ENCODE measurements around the gene IL36B. TPM values are rescaled to one million over a fixed set of nuclear protein-coding genes. Genes with fewer than 3 reads are reported as not detected.

The IL36B gene
- total and polyA plus RNA-seq, 10 donors, result not detected

GRCh38 chr2:113060396-113060795 lies 7.7 kb upstream of the IL36B start:
- Histone ChIP-seq H3K4me3 (no peak overlapping the region), H3K27me3 (replicated peaks in 1 of 7) (peaks cover 0 to 20% (median 0%) of the 10 kb centered on the region in 7 donors), H3K36me3 (no peaks in the 10 kb centered on the region), H3K27ac (no peak overlapping the region), H3K9me3 (peaks cover 0 to 11% (median 5%) of the 10 kb centered on the region in 8 donors), H3K4me1 (no peaks in the 10 kb centered on the region)
- intact Hi-C loops (cut with DNase I; ENCODE audit: low total_unique reads), result no loop called here
- WGBS, 5 donors, result 71 to 89% (median 77%) methylated on average over 4 of the region's 4 CpGs
- no peak for DNase-seq
- TF ChIP-seq POLR2AphosphoS5 (IDR thresholded peaks at IDR 0.05), result no peak
- no peak for TF ChIP-seq CTCF (IDR thresholded peaks at IDR 0.05 in 8 of 11, conservative IDR thresholded peaks at IDR 0.05 in 3 of 11)
- TF ChIP-seq POLR2A (IDR thresholded peaks at IDR 0.05), result no peak

GRCh38 chr2:113058998-113059960 lies 6.6 kb upstream of the IL36B start, which contains the start of gene IL36RN:
IL36RN (plus strand) TSS chr2:113059198; CDS start chr2:113059439, 241 bp downstream.
- no peak within 1 kb of the TSS for H3K4me3 ChIP-seq
- peaks cover 0 to 22% (median 16%) of the 10 kb centered on the region in 8 donors for H3K9me3 ChIP-seq
- H3K27me3 ChIP-seq (replicated peaks in 1 of 7), result peaks cover 0 to 20% (median 0%) of the 10 kb centered on the region in 7 donors
- no peak for TF ChIP-seq POLR2AphosphoS5 (IDR thresholded peaks at IDR 0.05)
- TF ChIP-seq POLR2A (IDR thresholded peaks at IDR 0.05), result no peak
- no peak for TF ChIP-seq CTCF (IDR thresholded peaks at IDR 0.05 in 8 of 11, conservative IDR thresholded peaks at IDR 0.05 in 3 of 11)
- H3K27ac ChIP-seq, result no peak within 1 kb of the TSS
- WGBS, 5 donors, result 68 to 83% (median 78%) methylated on average over 14 to 15 of the region's 15 CpGs
- H3K36me3 ChIP-seq, result no peaks in the 10 kb centered on the region
- intact Hi-C loops (cut with DNase I; ENCODE audit: low total_unique reads), result no loop called here
- no peaks in the 10 kb centered on the region for H3K4me1 ChIP-seq
- no peak for DNase-seq

DNA sequence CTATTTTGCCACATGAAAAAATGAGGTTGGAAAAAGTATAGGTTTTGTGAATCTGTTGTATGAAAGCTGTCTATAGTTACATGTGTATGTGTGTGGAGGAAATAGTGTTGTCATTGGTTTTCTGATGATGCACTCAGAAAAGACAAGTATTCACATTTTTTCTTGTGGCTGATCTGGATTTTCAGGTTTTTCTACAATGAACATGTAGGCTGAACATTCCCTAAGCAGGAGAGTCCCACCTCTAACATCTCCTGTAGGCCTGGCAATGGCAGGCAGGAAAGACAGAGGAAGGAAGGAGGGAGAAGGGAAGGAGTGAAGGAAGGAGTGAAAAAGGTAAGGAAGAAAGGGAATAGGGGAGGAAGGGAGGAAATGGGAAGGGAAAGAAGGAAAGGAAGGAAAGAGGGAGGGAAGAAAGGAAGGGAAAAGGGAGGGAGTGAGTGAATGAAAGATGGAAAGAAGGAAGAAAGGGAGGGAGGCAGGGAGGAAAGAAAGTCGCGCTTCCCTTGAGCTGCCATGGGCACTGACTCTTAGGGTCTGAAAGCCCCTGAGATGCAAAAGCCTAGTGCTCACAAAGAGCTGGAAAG lies 5.8 kb upstream of the IL36B start:
- no peaks in the 10 kb centered on the region for H3K36me3 ChIP-seq
- WGBS, 5 donors, result 47 to 69% (median 62%) methylated on average over 2 of the region's 2 CpGs
- no peak overlapping the region for H3K4me3 ChIP-seq
- TF ChIP-seq POLR2A (IDR thresholded peaks at IDR 0.05), result no peak
- TF ChIP-seq POLR2AphosphoS5 (IDR thresholded peaks at IDR 0.05), result no peak
- no peak for TF ChIP-seq CTCF (IDR thresholded peaks at IDR 0.05 in 8 of 11, conservative IDR thresholded peaks at IDR 0.05 in 3 of 11)
- intact Hi-C loops (cut with DNase I; ENCODE audit: low total_unique reads), result no loop called here
- no peak overlapping the region for H3K27ac ChIP-seq
- no peaks in the 10 kb centered on the region for H3K4me1 ChIP-seq
- DNase-seq, result no peak
- peaks cover 0 to 27% (median 20%) of the 10 kb centered on the region in 8 donors for H3K9me3 ChIP-seq
- peaks cover 0 to 20% (median 0%) of the 10 kb centered on the region in 7 donors for H3K27me3 ChIP-seq (replicated peaks in 1 of 7)

- H3K9me3 ChIP-seq, result peaks cover 0 to 27% (median 21%) of the 10 kb centered on the region in 8 donors
- no peak for DNase-seq
- H3K4me1 ChIP-seq, result no peaks in the 10 kb centered on the region
- H3K27me3 ChIP-seq (replicated peaks in 1 of 7), result peaks cover 0 to 13% (median 0%) of the 10 kb centered on the region in 7 donors
- no peaks in the 10 kb centered on the region for H3K36me3 ChIP-seq
- intact Hi-C loops (cut with DNase I; ENCODE audit: low total_unique reads), result no loop called here
- no peak overlapping the region for H3K4me3 ChIP-seq
- WGBS, 5 donors, result 71 to 83% (median 80%) methylated on average over 1 of the region's 1 CpG
- TF ChIP-seq POLR2A (IDR thresholded peaks at IDR 0.05) (no peak), POLR2AphosphoS5 (IDR thresholded peaks at IDR 0.05) (no peak), CTCF (IDR thresholded peaks at IDR 0.05 in 8 of 11, conservative IDR thresholded peaks at IDR 0.05 in 3 of 11) (no peak)
- H3K27ac ChIP-seq, result no peak overlapping the region
Observed at GRCh38 chr2:113057117-113057516, 4.5 kb upstream of the IL36B start.

All from spleen (tissue), 11 donors.